Measurements from ENCODE around the gene KLF1.
"Not testable (repeated sequence)": the region's sequence is repeated elsewhere in the genome, so short reads cannot be mapped to it uniquely, and the experiment has no call there.

The KLF1 gene

DNA sequence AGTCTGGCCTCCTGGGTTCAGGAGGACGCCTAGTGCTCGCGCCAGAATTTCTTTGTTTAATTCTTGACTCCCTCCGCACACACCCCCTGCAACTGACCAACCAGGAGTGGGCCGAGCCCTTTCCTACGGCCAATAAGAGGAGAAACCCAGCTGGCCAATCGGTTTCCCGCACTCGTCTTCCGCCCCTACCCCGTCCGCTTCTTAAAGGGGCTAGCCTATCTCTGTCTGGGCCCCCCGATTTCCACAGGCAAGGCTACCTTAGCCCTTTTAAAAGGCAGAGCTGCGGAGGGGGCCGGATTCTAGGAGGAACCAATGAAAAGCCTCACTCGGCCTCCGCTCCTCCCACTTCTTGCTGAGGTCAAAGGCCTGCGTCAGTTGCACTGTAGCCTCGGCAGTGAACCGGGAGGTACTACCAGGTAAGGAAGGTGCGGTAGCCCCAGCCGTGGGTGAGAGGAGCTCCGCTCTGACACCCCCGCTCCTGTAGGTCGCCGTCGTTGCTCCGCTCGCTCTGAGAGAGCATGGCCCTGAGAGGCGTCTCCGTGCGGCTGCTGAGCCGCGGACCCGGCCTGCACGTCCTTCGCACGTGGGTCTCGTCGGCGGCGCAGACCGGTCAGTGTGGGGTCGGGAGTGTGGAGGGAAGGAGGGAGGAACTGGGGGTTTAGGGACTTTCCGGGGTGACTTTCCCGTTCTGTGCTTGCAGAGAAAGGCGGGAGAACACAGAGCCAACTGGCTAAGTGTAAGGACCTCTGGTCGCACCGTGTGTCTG is 4.0 kb upstream of the KLF1 start, which contains the start of gene GCDH:
Gene GCDH, plus strand, starts transcription at position 374 of the 766 bp plus-strand sequence. Its CDS starts 145 bp downstream, at position 519.
- DNase-seq: peak; percentile 97

DNA sequence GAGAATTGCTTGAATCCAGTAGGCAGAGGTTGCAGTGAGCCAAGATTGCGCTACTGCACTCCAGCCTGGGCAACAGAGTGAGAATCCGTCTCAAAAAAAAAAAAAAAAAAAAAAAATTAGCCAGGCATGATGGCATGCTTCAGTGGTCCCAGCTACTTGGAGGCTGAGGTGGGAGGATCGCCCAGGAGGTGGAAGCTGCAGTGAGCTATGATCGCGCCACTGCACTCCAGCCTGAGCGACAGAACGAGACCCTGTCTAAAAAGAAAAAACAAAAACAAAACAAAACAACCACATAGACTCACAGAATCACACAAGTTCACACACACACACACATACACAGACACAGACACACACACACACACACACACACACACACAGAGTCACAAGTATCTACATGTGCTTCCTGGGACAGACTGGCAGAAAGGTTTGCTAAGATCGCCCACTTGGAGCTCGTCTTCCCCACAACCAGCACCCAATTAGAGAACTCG is 3.3 kb upstream of the KLF1 start:
- not testable (repeated sequence) for DNase-seq

DNA sequence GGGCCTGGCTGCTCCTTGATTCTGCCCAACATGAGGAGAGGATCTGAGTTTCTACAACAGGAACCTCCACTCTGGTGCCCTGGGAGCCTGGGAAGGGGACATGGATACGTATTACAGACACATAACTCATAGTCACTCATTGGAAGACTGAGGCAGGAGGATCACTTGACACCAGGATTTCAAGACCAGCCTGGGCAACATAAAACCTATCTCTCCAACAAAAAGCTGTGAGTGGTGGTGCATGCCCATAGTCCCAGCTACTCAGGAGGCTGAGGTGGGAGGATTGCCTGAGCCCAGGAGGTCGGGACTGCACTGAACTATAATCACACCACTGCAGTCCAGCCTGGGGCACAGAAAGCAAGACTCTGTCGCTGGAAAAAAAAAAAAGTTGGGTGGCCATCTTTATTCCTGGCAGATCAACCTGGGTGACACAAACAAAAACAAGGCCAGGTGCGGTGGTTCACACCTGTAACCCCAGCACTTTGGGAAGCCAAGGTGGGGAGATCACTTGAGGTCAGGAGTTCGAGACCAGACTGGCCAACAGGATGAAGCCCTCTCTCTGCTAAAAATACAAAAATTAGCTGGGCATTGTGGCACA is 1.1 kb upstream of the KLF1 start:
- DNase-seq: no peak

DNA sequence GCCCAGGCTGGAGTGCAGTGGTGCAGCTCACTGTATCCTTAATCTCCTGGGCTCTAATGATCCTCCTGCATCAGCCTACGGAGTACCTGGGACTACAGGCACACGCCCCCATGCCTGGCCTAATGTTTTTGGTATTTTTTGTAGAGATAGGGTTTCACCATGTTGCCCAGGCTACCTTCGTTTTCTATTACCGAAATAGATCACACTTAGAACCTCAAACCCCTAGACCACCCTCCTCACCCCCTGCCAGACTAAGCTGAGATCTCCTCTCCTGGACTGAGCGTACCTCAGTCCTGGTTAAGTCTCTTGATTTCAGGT is 391 bp downstream of the KLF1 start:
- no peak for DNase-seq

DNA sequence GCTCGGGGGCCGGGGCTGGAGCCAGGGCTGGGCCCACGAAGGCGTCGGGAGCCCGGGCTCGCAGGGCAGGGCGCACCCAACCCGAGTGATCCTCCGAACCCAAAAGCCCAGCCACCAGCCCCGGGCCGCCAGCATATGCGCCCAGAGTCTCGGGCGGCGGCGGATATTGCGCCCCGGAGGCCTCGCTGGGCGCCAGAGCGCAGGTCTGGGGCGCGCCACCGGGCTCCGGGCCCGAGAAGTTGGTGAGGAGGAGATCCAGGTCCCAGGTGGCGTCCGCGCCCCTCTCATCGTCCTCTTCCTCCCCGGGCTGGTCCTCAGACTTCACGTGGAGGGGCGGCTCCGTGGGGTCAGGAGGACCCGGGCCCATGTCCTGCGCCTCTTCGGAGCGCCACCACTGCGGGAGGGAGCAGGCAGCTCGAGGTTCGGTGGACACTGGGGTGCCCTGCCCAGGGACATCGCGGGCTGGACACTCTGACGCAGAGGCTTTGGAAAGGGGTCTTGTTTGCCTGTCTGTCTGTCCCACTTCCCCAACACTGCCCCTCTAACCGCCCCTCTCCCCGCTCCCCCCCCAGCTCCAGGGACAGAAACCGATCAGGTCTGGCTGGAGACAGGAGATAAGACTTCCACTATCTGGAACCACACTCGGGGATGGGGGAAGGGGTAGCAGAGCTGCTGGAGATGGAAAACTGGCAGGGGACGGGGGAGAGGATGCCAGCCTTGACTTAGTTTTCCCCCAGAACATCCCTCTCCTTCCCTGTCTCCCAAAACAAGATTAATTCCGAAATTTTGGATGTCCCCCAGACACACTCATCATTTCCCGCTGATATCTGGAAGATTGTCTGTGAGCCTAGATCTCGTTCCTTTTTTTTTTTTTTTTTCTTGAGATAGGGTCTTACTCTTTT is 1.0 kb downstream of the KLF1 start:
- DNase-seq: no peak

DNA sequence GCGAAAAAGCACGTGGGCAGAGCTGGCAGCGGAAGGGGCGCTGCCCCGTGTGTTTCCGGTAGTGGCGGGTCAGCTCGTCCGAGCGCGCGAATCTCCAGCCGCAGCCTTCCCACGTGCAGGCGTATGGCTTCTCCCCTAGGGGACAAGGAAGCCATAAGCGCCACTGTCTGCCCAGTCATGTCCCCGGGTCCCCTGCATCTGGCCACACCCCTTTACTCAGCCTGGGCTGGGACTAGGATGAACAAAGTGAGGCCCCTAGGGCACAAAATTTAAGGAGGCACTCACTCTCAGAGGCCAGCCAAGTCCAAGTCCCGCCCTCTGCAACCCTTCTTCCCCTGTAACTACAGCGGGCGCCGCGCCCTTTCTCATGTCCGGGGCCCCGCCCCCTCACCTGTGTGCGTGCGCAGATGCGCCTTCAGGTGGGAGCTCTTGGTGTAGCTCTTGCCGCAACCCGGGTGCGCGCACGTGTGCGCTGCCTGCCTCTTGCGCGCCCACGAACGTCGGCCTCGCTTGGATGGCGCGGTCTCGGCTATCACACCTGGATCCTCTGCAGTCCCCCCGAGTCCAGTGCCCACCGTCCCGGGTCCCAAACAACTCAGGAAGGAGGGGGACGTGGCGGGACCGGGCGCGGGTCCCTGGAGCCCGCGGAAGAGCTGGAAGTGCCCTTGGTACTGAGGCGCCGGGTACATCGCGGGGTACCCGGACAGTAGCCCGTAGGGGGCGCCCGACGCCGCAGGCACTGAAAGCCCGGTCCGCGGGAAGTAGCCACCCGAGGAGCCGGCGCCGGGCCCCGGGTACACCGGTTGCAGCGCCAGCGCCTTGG is 1.9 kb downstream of the KLF1 start:
- DNase-seq: peak; percentile 47

DNA sequence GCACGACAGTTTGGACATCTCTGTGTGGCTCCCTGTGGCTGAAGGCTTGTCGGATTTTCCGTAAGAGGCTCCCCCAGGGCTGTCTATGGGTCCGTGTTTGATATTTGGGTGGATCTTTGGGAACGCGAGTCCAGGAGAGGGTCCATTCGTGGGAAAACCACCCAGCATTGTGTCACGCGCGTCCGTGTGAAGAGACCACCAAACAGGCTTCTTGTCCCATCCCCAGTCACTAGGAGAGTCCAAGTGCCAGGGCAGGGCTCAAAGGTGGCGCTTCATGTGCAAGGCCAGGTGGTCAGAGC is 2.4 kb downstream of the KLF1 start:
- no peak for DNase-seq

DNA sequence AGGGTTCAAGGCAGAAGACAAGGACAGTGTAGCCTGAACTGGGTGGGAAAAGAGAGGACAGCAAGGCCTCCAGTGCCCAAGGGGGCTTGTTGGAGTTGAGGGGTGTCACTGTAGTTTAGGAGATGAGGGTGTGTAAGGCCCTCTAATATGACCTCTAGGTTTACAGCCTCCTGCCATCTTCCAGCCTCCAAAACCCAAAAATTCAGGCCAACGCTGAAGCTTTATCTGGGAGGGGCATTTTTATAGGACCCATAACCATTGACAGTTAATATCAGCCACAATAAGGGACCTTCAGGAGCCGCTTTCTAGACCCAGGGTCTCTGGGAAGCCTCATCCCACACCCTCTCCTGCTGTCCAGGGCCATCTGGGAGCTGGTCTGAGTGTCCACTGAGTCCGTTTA is 2.8 kb downstream of the KLF1 start:
- no peak for DNase-seq

DNA sequence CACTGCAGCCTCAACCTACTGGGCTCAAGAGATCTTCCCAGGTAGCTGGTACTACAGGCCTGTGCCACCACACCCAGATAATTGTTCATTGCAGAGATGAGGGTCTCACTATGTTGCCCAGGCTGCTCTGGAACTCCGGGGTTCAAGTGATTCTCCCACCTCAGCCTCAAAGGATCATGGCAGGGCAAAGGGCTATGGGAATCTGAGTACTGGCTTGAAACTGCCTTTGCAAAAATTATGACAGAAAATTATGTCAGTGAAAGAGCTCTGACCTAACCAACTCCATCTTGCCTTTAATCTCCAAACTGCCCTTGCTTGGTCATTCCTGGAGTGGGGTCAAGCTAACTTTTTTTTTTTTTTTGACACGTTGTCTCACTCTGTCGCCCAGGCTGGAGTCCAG is 4.4 kb downstream of the KLF1 start:
- no peak for DNase-seq

DNA sequence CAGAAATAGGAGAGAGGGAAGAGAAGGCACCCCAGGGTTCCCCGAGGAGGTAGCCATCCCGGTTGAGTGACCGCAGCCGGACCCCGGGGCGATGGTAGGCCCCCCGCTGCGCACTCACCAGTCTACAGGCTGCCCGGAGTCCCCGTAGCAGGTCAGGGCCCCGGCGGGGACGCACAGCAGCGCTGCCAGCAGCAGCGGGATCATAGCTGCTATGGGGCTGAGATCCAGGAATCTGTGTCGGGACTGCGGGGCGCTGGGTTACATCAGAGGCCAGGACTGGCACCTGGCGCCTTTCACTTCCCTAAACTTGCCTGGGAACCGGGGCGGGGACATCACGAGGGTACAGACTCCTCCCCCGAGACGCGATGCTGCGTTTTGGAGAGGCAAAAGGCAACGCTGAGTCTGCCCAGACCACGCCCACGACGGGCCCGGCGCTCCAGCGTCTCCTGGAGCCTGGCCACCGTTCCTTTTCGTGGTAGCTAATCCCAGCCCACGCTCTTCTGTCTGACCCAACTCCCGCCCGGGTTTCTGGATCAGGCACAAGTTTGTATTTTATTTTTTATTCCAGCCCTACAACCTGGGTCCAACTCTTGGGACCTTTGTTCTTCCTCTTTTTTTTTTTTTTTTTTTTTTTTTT is 5.7 kb downstream of the KLF1 start, which contains the start of gene DNASE2:
Gene DNASE2, minus strand, starts transcription at position 278 of the 637 bp plus-strand sequence. Its CDS starts 74 bp downstream, at position 204.
- peak; percentile 89 for DNase-seq

DNA sequence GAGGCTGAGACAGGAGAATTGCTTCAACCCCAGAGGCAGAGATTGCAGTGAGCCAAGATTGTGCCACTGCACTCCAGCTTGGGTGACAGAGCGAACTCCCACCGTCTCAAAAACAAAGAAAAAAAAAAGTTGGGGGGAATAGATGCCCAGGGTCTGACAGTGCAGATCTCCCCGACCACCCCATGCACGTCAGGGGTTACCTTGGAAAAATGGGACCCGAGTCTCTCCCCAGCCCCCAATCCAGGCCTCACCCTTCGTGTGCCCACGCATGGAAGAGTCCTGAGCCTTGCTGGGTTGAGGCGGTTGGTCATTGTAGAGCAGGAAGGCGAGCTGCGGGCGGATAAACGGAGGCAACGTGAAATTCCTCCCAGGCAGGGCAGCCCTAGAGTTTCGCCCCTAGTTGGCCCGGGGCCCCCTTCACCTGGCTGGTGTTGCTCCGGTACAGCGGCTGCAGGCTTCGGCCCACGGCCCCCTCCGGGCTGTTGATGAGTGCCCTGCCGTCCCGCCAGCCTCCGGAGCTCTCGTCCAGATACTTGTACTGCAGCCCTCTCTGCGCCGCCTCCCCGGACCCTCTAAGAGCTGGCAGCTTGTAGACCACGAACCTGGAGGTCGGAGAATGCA is 6.3 kb downstream of the KLF1 start:
- DNase-seq: no peak

DNA sequence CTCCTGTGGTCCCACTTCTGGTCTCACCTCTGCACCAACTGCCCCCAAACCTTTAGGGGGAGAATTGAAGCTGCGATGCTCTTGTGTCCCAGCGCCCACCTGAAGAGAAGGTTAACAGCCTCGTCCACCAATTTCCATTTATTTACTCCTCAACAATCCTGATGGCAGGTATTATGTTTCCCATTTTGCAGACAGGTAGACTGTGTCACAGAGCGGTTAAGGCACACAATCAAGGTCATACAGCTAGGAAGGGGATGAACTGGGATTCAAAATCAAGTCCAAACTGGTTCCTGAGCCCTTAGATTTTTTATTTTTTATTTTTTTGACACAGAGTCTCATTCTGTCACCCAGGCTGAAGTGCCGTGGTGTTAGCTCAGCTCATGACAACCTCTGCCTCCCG is 11.9 kb downstream of the KLF1 start:
- no peak for DNase-seq

DNA sequence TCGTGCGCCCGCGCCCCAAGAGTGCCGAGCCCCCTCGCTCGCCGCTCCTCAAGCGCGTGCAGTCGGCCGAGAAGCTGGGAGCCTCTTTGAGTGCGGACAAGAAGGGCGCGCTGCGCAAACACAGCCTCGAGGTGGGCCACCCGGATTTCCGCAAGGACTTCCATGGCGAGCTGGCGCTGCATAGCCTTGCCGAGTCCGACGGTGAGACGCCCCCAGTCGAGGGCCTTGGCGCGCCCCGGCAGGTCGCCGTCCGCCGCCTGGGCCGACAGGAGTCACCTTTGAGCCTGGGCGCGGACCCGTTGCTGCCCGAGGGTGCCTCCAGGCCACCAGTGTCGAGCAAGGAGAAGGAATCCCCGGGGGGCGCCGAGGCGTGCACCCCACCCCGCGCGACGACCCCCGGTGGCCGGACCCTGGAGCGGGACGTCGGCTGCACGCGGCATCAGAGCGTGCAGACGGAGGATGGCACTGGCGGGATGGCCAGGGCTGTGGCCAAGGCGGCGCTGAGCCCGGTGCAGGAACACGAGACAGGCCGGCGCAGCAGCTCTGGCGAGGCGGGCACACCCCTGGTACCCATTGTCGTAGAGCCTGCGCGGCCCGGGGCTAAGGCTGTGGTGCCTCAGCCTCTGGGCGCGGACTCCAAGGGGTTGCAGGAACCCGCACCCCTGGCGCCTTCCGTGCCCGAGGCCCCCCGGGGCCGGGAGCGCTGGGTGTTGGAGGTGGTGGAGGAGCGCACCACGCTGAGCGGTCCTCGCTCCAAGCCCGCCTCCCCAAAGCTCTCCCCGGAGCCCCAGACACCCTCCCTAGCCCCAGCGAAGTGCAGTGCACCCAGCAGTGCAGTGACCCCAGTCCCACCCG is 12.9 kb downstream of the KLF1 start:
- DNase-seq: no peak

DNA sequence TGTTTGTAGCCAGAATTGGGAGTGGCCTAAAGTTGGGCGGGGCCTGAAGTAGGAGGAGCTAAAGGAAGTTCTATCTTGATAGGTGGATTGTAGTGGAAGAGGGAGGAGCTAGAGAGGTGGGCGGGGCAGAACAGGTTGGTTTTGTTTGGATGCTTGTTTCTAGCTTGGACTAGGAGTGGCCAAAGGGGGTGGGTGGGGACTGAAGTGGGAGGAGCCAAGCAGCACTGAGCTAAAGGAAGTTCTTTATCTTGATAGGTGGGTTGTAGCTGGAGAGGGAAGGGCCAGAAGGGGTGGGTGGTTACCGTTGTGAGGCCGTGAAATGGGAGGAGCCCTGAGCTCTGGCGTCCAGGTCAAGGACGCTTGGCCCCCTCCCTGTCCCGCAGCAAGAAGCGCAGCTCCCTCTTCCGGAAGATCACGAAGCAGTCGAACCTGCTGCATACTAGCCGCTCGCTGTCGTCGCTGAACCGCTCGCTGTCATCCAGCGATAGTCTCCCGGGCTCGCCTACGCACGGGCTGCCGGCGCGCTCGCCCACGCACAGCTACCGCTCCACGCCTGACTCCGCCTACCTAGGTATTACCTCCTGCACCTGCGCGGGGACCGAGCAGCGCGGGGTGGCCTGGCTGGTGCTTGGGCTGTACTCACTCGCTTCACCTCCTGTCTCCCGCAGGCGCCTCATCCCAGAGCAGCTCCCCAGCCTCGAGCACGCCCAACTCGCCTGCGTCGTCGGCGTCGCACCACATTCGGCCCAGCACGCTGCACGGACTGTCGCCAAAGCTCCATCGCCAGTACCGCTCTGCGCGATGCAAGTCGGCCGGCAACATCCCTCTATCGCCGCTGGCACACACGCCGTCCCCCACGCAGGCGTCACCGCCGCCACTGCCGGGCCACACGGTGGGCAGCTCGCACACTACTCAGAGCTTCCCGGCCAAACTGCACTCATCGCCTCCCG is 13.8 kb downstream of the KLF1 start:
- DNase-seq: no peak

DNA sequence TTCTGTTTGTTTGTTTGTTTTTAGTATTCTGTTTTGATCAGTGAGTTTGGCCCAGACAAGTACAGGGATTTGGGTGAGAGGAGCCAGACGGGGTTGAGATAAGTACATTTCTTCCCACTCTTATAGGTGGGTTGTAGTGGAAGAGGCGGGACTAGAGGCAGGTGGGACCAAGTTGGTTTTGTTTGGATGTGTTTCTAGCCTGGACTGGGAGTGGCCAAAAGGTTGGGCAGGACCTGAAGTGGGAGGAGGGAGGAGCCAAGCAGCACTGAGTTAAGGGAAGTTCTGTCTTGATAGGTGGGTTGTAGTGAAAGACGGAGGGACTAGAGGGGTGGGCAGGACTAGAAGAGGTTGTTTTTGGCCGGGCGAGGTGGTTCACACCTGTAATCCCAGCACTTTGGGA is 14.7 kb downstream of the KLF1 start:
- no peak for DNase-seq

DNA sequence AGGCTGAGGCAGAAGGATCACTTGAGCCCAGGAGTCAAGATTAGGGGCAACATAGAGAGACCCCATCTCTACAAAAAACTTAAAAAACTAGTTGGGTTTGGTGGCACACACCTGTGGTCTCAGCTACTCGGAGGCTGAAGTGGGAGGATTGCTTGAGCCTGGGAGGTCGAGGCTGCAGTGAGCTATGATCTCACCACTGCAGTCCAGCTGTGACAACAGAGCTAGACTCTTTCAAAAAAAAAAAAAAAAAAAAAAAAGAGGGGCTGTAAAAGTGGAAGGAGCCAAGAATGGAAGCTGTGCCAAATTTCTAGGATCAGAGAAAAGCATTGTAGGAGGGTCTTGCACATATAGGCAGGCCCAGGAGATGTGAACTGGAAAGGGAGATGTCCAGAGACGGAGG is 15.3 kb downstream of the KLF1 start:
- DNase-seq: no peak

DNA sequence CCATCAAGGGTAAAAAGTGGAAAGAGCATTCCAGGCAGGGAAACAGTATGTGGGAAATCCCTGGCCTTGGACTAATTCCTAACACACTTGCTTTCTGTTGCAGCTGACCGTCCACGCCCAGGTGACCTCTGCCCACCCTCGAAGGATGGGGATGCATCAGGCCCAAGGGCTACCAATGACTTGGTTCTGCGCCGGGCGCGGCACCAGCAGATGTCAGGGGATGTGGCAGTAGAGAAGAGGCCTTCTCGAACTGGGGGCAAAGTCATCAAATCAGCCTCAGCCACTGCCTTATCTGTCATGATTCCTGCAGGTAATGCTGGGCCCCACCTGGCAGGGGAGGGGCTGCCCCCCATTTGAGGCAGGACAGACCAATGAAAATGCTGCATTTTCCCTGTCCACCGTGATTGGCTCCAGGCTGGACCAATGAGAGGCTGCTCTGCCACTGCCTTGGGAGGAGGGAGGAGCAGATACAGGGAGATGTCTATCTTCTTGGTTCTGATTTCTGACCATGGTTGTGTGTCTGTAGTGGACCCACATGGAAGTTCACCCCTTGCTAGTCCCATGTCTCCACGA is 18.4 kb downstream of the KLF1 start:
- no peak for DNase-seq

DNA sequence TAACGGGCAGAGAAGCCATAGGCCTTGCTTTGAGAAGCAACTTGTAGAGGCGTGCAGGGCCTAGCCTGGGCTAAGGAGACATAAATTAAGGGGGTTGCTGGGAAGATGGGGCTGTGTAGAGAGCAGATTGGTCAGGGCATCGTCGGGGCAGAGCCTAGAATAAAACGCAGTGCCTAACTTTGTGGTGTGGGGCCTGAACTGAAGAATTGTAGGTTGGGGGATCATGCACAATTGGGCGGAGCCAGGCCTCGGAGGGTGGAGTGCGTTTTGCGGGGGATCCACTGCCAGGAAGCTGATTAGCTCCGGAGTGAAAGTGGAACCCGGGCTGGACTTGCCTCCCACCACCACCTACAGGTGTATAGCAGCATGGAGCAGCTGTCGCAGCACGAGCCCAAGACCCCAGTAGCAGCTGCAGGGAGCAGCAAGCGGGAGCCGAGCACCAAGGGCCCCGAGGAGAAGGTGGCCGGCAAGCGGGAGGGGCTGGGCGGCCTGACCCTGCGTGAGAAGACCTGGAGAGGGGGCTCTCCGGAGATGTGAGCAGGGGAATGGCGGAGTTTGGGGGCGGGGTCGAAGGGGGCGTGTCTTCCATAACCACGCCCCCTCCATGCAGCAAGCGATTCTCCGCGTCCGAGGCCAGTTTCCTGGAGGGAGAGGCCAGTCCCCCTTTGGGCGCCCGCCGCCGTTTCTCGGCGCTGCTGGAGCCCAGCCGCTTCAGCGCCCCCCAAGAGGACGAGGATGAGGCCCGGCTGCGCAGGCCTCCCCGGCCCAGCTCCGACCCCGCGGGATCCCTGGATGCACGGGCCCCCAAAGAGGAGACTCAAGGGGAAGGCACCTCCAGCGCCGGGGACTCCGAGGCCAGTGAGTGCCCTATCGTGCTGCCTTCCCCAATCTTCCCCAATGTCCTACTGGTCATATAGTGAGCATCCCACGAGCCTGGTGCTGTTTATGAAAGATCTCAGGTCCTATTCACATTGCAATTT is 19.6 kb downstream of the KLF1 start:
- no peak for DNase-seq
